K562 (cell line): ENCODE measurements around the gene ADIG. TPM values are rescaled to one million over a fixed set of nuclear protein-coding genes. Genes with fewer than 3 reads are reported as not detected.

ENCODE experiments used
- ATAC-seq: fragments of 200-7000 bp; cut with Tn5 transposase; 3 replicates; pipeline ENCODE4 v1.9.1; 2020; ENCODE audit warnings: moderate library complexity
- BruUV-seq: library from RNA; stranded (reverse); fragments of 400-500 nt; replicated peaks from 2 replicates; lab custom pipeline; 2021; lab: Mats Ljungman, UMichigan
- CTCF ChIA-PET: fragments of 300-600 bp; formaldehyde crosslinking; extraction: SDS; loops from one replicate; lab custom pipeline; 2021; ENCODE audit warnings: low intra/inter-chr PET ratio; lab: Yijun Ruan, JAX
- POLR2A ChIA-PET: fragments of 300-600, 350-650 bp; sonication (Branson Sonifier 250); formaldehyde crosslinking; extraction: SDS; loops from one replicate; lab custom pipeline; 2021; ENCODE audit warnings: antibody characterized with exemption, inconsistent platforms; lab: Yijun Ruan, JAX
- DNase-seq, 4 experiments: peaks; one replicate each; pipeline versions ENCODE4 v3.0.0 to v3.0.0-alpha.2; 2011 to 2018; ENCODE audit warnings: low spot score in 3 of 4, mixed read lengths in 3 of 4; ENCODE audit errors: extremely low read depth in 1 of 4
- FAIRE-seq: peaks from 2 replicates; lab custom pipeline; 2011; peaks lifted over from hg19 to GRCh38; lab: Jason Lieb, UNC
- H2AFZ ChIP-seq: 2 replicates; pipeline ENCODE4 v1.6.0; 2011; ENCODE audit warnings: low read depth, low read length, control low read depth, inconsistent platforms
- H3K27ac ChIP-seq: fragments of 200-600 bp; 3 replicates; pipeline ENCODE4 v1.8.0; 2011; ENCODE audit warnings: low read depth, mild to moderate bottlenecking, control low read depth, inconsistent platforms, low read length, moderate library complexity, mixed read lengths; ENCODE audit errors: extremely low read depth
- H3K27me3 ChIP-seq, 2 experiments: fragments of 300-600 bp in 1 of 2; 2 replicates in 1 of 2; 3 replicates in 1 of 2; pipeline versions ENCODE4 v1.6.0 to v1.8.0; 2011; ENCODE audit warnings: inconsistent platforms in 2 of 2, low read length in 2 of 2, mild to moderate bottlenecking in 1 of 2, mixed read lengths in 1 of 2, moderate library complexity in 1 of 2; ENCODE audit not compliant: control insufficient read depth in 2 of 2, insufficient read depth in 2 of 2
- H3K36me3 ChIP-seq: fragments of 300-600 bp; 3 replicates; pipeline ENCODE4 v1.8.0; 2011; ENCODE audit warnings: mild to moderate bottlenecking, low read length, inconsistent platforms; ENCODE audit not compliant: control insufficient read depth, insufficient read depth
- H3K4me1 ChIP-seq, 2 experiments: fragments of 200-600 bp in 1 of 2; replicated peaks in 1 of 2; 2 replicates in 1 of 2; 3 replicates in 1 of 2; pipeline versions ENCODE4 v1.5.1 to v1.8.0; 2011; ENCODE audit warnings: inconsistent platforms in 2 of 2, low read length in 2 of 2, mild to moderate bottlenecking in 1 of 2, mixed read lengths in 1 of 2, moderate library complexity in 1 of 2; ENCODE audit not compliant: control insufficient read depth in 2 of 2, insufficient read depth in 2 of 2
- H3K4me2 ChIP-seq: 2 replicates; pipeline ENCODE4 v1.6.1; 2011; ENCODE audit warnings: low read length, control low read depth, inconsistent platforms, mixed read lengths; ENCODE audit not compliant: insufficient read depth
- H3K4me3 ChIP-seq: fragments of 200-600 bp; sonication (generic), shearing (Covaris generic); 2 replicates; pipeline ENCODE4 v1.5.1; 2016; ENCODE audit warnings: control low read depth, inconsistent platforms
- H3K79me2 ChIP-seq: fragments of 200-600 bp; 3 replicates; pipeline ENCODE4 v1.8.0; 2011; ENCODE audit warnings: low read length, inconsistent platforms; ENCODE audit not compliant: control insufficient read depth, insufficient read depth
- H3K9ac ChIP-seq, 2 experiments: 2 replicates each; pipeline versions ENCODE4 v1.6.0 to v1.6.1; 2011; ENCODE audit warnings: low read depth in 2 of 2, low read length in 2 of 2, control low read depth in 1 of 2, inconsistent platforms in 1 of 2, mild to moderate bottlenecking in 1 of 2, mixed read lengths in 1 of 2; ENCODE audit not compliant: insufficient read depth in 1 of 2
- H3K9me1 ChIP-seq: one replicate; pipeline ENCODE4 v1.6.0; 2011; ENCODE audit warnings: inconsistent platforms, mild to moderate bottlenecking, low read length, moderate library complexity; ENCODE audit not compliant: control insufficient read depth, insufficient read depth
- H3K9me3 ChIP-seq: replicated peaks from 2 replicates; pipeline ENCODE4 v1.5.1; 2011; ENCODE audit warnings: low read depth, low read length, inconsistent platforms; ENCODE audit not compliant: control insufficient read depth, insufficient read depth
- H4K20me1 ChIP-seq: replicated peaks from 2 replicates; pipeline ENCODE4 v1.6.1; 2011; ENCODE audit warnings: low read length, inconsistent platforms, mixed read lengths; ENCODE audit not compliant: control insufficient read depth, insufficient read depth
- AFF4 ChIP-seq: sonication (generic); formaldehyde crosslinking; IDR thresholded peaks from 2 replicates; pipeline ENCODE4 v1.8.0; 2023; ENCODE audit warnings: mild to moderate bottlenecking, missing genetic modification reagents
- ARHGAP35 ChIP-seq: fragments of 450-650 bp; IDR thresholded peaks from 2 replicates; pipeline ENCODE4 v1.6.1; 2018; ENCODE audit not compliant: partially characterized antibody
- CTCF ChIP-seq, 3 experiments: IDR thresholded peaks in 2 of 3; conservative IDR thresholded peaks in 1 of 3; 2 replicates each; pipeline ENCODE4 v1.5.1; 2011 to 2012; ENCODE audit warnings: low read length in 3 of 3, mild to moderate bottlenecking in 3 of 3, control low read depth in 2 of 3, improper control_type of control experiment in 1 of 3, inconsistent platforms in 1 of 3, low read depth in 1 of 3, mixed read lengths in 1 of 3, moderate library complexity in 1 of 3; ENCODE audit not compliant: insufficient read depth in 2 of 3
- DLX4 ChIP-seq: fragments of 250-450 bp; sonication (Bioruptor Pico); IDR thresholded peaks from 2 replicates; pipeline ENCODE4 v1.6.1; 2021; ENCODE audit warnings: mild to moderate bottlenecking
- DNMT1 ChIP-seq: fragments of 450-650 bp; IDR thresholded peaks from 2 replicates; pipeline ENCODE4 v1.6.1; 2016; ENCODE audit warnings: antibody characterized with exemption, mild to moderate bottlenecking
- FOXA3 ChIP-seq, 2 experiments: fragments of 450-650 bp in 1 of 2; sonication (generic) in 1 of 2; formaldehyde crosslinking; IDR thresholded peaks in 1 of 2; conservative IDR thresholded peaks in 1 of 2; 2 replicates each; pipeline versions ENCODE4 v1.4.0 to v1.8.0; 2020 to 2022; ENCODE audit warnings: mild to moderate bottlenecking in 2 of 2, missing genetic modification reagents in 1 of 2
- KLF1 ChIP-seq: fragments of 450-650 bp; IDR thresholded peaks from 2 replicates; pipeline ENCODE4 v1.6.1; 2016; ENCODE audit warnings: missing genetic modification characterization, missing compliant biosample characterization
- MEF2A ChIP-seq: IDR thresholded peaks from 2 replicates; pipeline ENCODE4 v1.6.1; 2011; ENCODE audit warnings: low read depth, mild to moderate bottlenecking, low read length, moderate library complexity; ENCODE audit not compliant: control insufficient read depth
- PHF20 ChIP-seq: fragments of 450-650 bp; IDR thresholded peaks from 2 replicates; pipeline ENCODE4 v1.6.1; 2018; ENCODE audit not compliant: partially characterized antibody
- PHF21A ChIP-seq: fragments of 450-650 bp; IDR thresholded peaks from 2 replicates; pipeline ENCODE4 v1.6.1; 2017; ENCODE audit warnings: low read depth, borderline replicate concordance
- TBP ChIP-seq: optimal IDR thresholded peaks from 2 replicates; pipeline ENCODE3; 2011; ENCODE audit warnings: low read depth, low read length, improper control_type of control experiment
- TRIM24 ChIP-seq, 2 experiments: fragments of 450-650 bp; IDR thresholded peaks; 2 replicates each; pipeline ENCODE4 v1.6.1; 2016
- TRIM25 ChIP-seq: fragments of 450-650 bp; IDR thresholded peaks from 2 replicates; pipeline ENCODE4 v1.7.0; 2016; ENCODE audit warnings: borderline replicate concordance
- ZKSCAN8 ChIP-seq: fragments of 200-800 bp; sonication (Bioruptor generic); IDR thresholded peaks from 2 replicates; pipeline ENCODE4 v1.6.1; 2016; ENCODE audit warnings: missing genetic modification characterization, missing compliant biosample characterization
- ZNF282 ChIP-seq: sonication (generic); formaldehyde crosslinking; IDR thresholded peaks from 2 replicates; pipeline ENCODE4 v1.8.1; 2023; ENCODE audit warnings: missing genetic modification reagents
- ZNF699 ChIP-seq: fragments of 250-450 bp; sonication (Bioruptor Pico); IDR thresholded peaks from 2 replicates; pipeline ENCODE4 v1.8.0; 2021; ENCODE audit warnings: mild to moderate bottlenecking, moderate library complexity; ENCODE audit not compliant: insufficient replicate concordance
- WGBS: fragments of 100-300 bp; shearing (Covaris generic); methylation state at CpG from one replicate; pipeline ENCODE4 v1.1.6; 2016; ENCODE audit warnings: low coverage, mixed read lengths; ENCODE audit not compliant: insufficient coverage; ENCODE audit errors: missing lambda C conversion rate; 5-methylcytosine and 5-hydroxymethylcytosine counted together
- in situ Hi-C: fragments of 300-500 bp; cut with MboI; formaldehyde crosslinking; loops from 4 replicates; pipeline ENCODE4 v1.15.0; 2018; ENCODE audit warnings: inconsistent platforms, mixed read lengths
- intact Hi-C: fragments of 100-400 bp; cut with micrococcal nuclease; formaldehyde crosslinking; loops from 2 replicates; pipeline ENCODE4 v1.14.2; 2022
- polyA plus RNA-seq, 8 experiments: library from polyadenylated mRNA; depleted of rRNA in 4 of 8; stranded (reverse) in 5 of 8; unstranded in 3 of 8; fragments of >200 nt; fragmentation: Nextera tagmentation in 2 of 8; fragmentation: Illumina TruSeq in 1 of 8; extraction: Ambion mirVana in 2 of 8; extraction: Trizol in 1 of 8; gene quantifications; 2 replicates each; pipeline versions ENCODE4 v1.2.1 to v1.2.3, GENCODE V29; 2011 to 2014; ENCODE audit warnings: inconsistent platforms in 1 of 8, missing spikeins in 1 of 8
- total RNA-seq, 7 experiments: library from RNA; depleted of rRNA in 6 of 7; stranded (reverse); fragments of >200 nt in 6 of 7; fragmentation: Illumina TruSeq in 2 of 7; extraction: Trizol in 2 of 7; gene quantifications; 2 replicates each; pipeline versions ENCODE4 v1.2.1 to v1.2.3, GENCODE V29; 2011 to 2021; ENCODE audit warnings: low replicate concordance in 1 of 7

The ADIG gene
- total and polyA plus RNA-seq, 9 of the 15 experiments (the other 6 are each of a cell fraction or from before 2014, with no cell fraction given) = not detected

- Histone ChIP-seq H3K27ac (no peak overlapping the region), H3K4me1 (no peaks in the 10 kb centered on the region), H3K79me2 (no peaks in the 10 kb centered on the region), H4K20me1 (peaks cover 4% of the 10 kb centered on the region; the same call in 1 of the 2 replicates), H2AFZ (no peak overlapping the region), H3K36me3 (no peaks in the 10 kb centered on the region), H3K27me3 (peaks cover 60 to 65% of the 10 kb centered on the region in 2 experiments), H3K9me3 (no peaks in the 10 kb centered on the region), H3K4me3 (no peak overlapping the region), H3K9ac (no peak overlapping the region), H3K4me2 (no peak overlapping the region), H3K9me1 (no peaks in the 10 kb centered on the region)
- intact Hi-C loops (no loop called here), in situ Hi-C loops (no loop called here)
- ATAC-seq (no peak), FAIRE-seq (no peak), DNase-seq (no peak)
- ChIA-PET POLR2A (no interaction called here), CTCF (no interaction called here)
- WGBS = 4% methylated on average over 9 of the region's 15 CpGs
- no TSS peak for BruUV-seq
- TF ChIP-seq TBP = no peak
- TF ChIP-seq CTCF (IDR thresholded peaks at IDR 0.05 in 2 of 3, conservative IDR thresholded peaks at IDR 0.05 in 1 of 3; ENCODE audit: insufficient read depth in 2 of 3, low read depth in 1 of 3, low read length in 3 of 3) = no peak
- TF ChIP-seq DLX4 (CRISPR knock-in tag) = no peak
- TF ChIP-seq MEF2A = no peak
- TF ChIP-seq TRIM24 (IDR thresholded peaks at IDR 0.05) = no peak
- TF ChIP-seq PHF21A = no peak
- no peak for TF ChIP-seq FOXA3 (CRISPR knock-in tag; conservative IDR thresholded peaks at IDR 0.05 in 1 of 2, IDR thresholded peaks at IDR 0.05 in 1 of 2)
- no peak for TF ChIP-seq ZNF699 (CRISPR knock-in tag)
- TF ChIP-seq KLF1 (tag) = no peak
- TF ChIP-seq PHF20 = no peak
- no peak for TF ChIP-seq TRIM25
- no peak for TF ChIP-seq ZNF282 (CRISPR knock-in tag)
- TF ChIP-seq DNMT1 = no peak
- no peak for TF ChIP-seq ARHGAP35
- TF ChIP-seq ZKSCAN8 (CRISPR knock-in tag) = no peak
- no peak for TF ChIP-seq AFF4
These were observed 34.3 kb downstream of the ADIG start for GRCh38 chr20:38615283-38615682.
